IMR-90 (cell line): ENCODE results near the gene RASSF5. TPM values are rescaled to one million over a fixed set of nuclear protein-coding genes. Genes with fewer than 3 reads are reported as not detected.

Experiments
- ATAC-seq: fragments of 200-7000 bp; cut with Tn5 transposase; 2 replicates; pipeline ENCODE4 v1.9.1; 2020; ENCODE audit warnings: low read depth, mild to moderate bottlenecking, moderate library complexity
- BruUV-seq: library from RNA; stranded (reverse); fragments of 400-500 nt; replicated peaks from 2 replicates; lab custom pipeline; 2021; lab: Mats Ljungman, UMichigan
- CTCF ChIA-PET: fragments of 300-600 bp; formaldehyde crosslinking; extraction: SDS; loops from one replicate; lab custom pipeline; 2021; ENCODE audit warnings: antibody characterized with exemption; lab: Yijun Ruan, JAX
- POLR2A ChIA-PET: fragments of 300-600 bp; sonication (Branson Sonifier 250); formaldehyde crosslinking; loops from one replicate; lab custom pipeline; 2022; ENCODE audit warnings: antibody characterized with exemption; ENCODE audit not compliant: unreplicated experiment; lab: Charles Lee
- DNase-seq: peaks from one replicate; pipeline ENCODE4 v3.0.0; 2013
- H2AFZ ChIP-seq: replicated peaks from 2 replicates; pipeline ENCODE3; 2013; ENCODE audit warnings: low read length, mild to moderate bottlenecking; ENCODE audit not compliant: poor library complexity
- H2AK5ac ChIP-seq: 2 replicates; pipeline ENCODE4 v1.6.1; 2013; ENCODE audit warnings: low read depth, low read length, inconsistent platforms
- H2AK9ac ChIP-seq: replicated peaks from 2 replicates; pipeline ENCODE3; 2013; ENCODE audit warnings: mild to moderate bottlenecking, low read depth, low read length, moderate library complexity; ENCODE audit not compliant: poor library complexity
- H2BK120ac ChIP-seq: 2 replicates; pipeline ENCODE4 v1.6.1; 2013; ENCODE audit warnings: low read depth, low read length, inconsistent platforms
- H2BK15ac ChIP-seq: 3 replicates; pipeline ENCODE4 v1.6.1; 2013; ENCODE audit warnings: low read depth, low read length, inconsistent platforms
- H2BK20ac ChIP-seq: 2 replicates; pipeline ENCODE4 v1.6.1; 2013; ENCODE audit warnings: low read depth, mild to moderate bottlenecking, inconsistent platforms, low read length, moderate library complexity
- H2BK5ac ChIP-seq: 2 replicates; pipeline ENCODE4 v1.6.1; 2013; ENCODE audit warnings: mild to moderate bottlenecking, low read depth, low read length, inconsistent platforms; ENCODE audit not compliant: poor library complexity, severe bottlenecking
- H3K14ac ChIP-seq: replicated peaks from 2 replicates; pipeline ENCODE4 v1.6.1; 2013; ENCODE audit warnings: low read depth, low read length, inconsistent platforms
- H3K18ac ChIP-seq: 2 replicates; pipeline ENCODE4 v1.6.1; 2013; ENCODE audit warnings: low read depth, low read length, control low read depth
- H3K23ac ChIP-seq: 2 replicates; pipeline ENCODE4 v1.6.1; 2013; ENCODE audit warnings: low read depth, low read length, inconsistent platforms
- H3K27ac ChIP-seq: 2 replicates; pipeline ENCODE4 v1.5.1; 2013; ENCODE audit warnings: mild to moderate bottlenecking, control low read depth, low read length; ENCODE audit not compliant: insufficient read depth
- H3K27me3 ChIP-seq: 2 replicates; pipeline ENCODE4 v1.6.1; 2013; ENCODE audit warnings: low read length; ENCODE audit not compliant: control insufficient read depth, insufficient read depth
- H3K36me3 ChIP-seq: 2 replicates; pipeline ENCODE4 v1.6.1; 2013; ENCODE audit warnings: low read length, mixed read lengths; ENCODE audit not compliant: control insufficient read depth, insufficient read depth
- H3K4ac ChIP-seq: 2 replicates; pipeline ENCODE4 v1.6.1; 2013; ENCODE audit warnings: low read depth, low read length, inconsistent platforms
- H3K4me1 ChIP-seq: 2 replicates; pipeline ENCODE4 v1.6.1; 2013; ENCODE audit warnings: low read length, mixed read lengths; ENCODE audit not compliant: control insufficient read depth, insufficient read depth
- H3K4me2 ChIP-seq: 2 replicates; pipeline ENCODE4 v1.6.1; 2013; ENCODE audit warnings: low read depth, mild to moderate bottlenecking, control low read depth, low read length, moderate library complexity
- H3K4me3 ChIP-seq: 2 replicates; pipeline ENCODE4 v1.5.1; 2013; ENCODE audit warnings: low read depth, mild to moderate bottlenecking, control low read depth, low read length, moderate library complexity; ENCODE audit not compliant: insufficient read depth
- H3K56ac ChIP-seq: 2 replicates; pipeline ENCODE4 v1.6.1; 2013; ENCODE audit warnings: low read length, inconsistent platforms; ENCODE audit not compliant: insufficient read depth; ENCODE audit errors: extremely low read depth
- H3K79me1 ChIP-seq, 2 experiments: 2 replicates each; pipeline ENCODE4 v1.6.1; 2013; ENCODE audit warnings: low read length in 2 of 2, inconsistent platforms in 1 of 2, low read depth in 1 of 2
- H3K9ac ChIP-seq: 2 replicates; pipeline ENCODE4 v1.6.1; 2013; ENCODE audit warnings: low read depth, low read length, control low read depth
- H3K9me1 ChIP-seq: 2 replicates; pipeline ENCODE4 v1.6.1; 2013; ENCODE audit warnings: low read length, inconsistent platforms; ENCODE audit not compliant: insufficient read depth
- H3K9me3 ChIP-seq: 2 replicates; pipeline ENCODE4 v1.6.1; 2013; ENCODE audit warnings: low read length; ENCODE audit not compliant: control insufficient read depth, insufficient read depth
- H4K20me1 ChIP-seq: 2 replicates; pipeline ENCODE4 v1.6.1; 2013; ENCODE audit warnings: low read length, inconsistent platforms; ENCODE audit not compliant: insufficient read depth
- H4K5ac ChIP-seq: 2 replicates; pipeline ENCODE4 v1.6.1; 2013; ENCODE audit warnings: mild to moderate bottlenecking, low read depth, low read length, control low read depth
- H4K8ac ChIP-seq, 2 experiments: 2 replicates each; pipeline ENCODE4 v1.6.1; 2013; ENCODE audit warnings: low read depth in 2 of 2, low read length in 2 of 2, control low read depth in 1 of 2, inconsistent platforms in 1 of 2
- H4K91ac ChIP-seq: 2 replicates; pipeline ENCODE4 v1.6.1; 2013; ENCODE audit warnings: low read depth, low read length, inconsistent platforms; ENCODE audit not compliant: insufficient read depth
- BHLHE40 ChIP-seq: fragments of 150-350 bp; IDR thresholded peaks from 2 replicates; pipeline ENCODE4 v1.6.1; 2016; ENCODE audit warnings: mild to moderate bottlenecking, low read depth, low read length
- CEBPB ChIP-seq: IDR thresholded peaks from 2 replicates; pipeline ENCODE4 v1.6.1; 2012; ENCODE audit warnings: low read depth, low read length, improper control_type of control experiment
- CHD1 ChIP-seq: IDR thresholded peaks from 2 replicates; pipeline ENCODE4 v1.6.1; 2012; ENCODE audit warnings: low read depth, low read length, improper control_type of control experiment
- MXI1 ChIP-seq: IDR thresholded peaks from 2 replicates; pipeline ENCODE4 v1.6.1; 2012; ENCODE audit warnings: low read depth, mild to moderate bottlenecking, low read length, moderate library complexity, borderline replicate concordance
- NFE2L2 ChIP-seq: fragments of 150-350 bp; IDR thresholded peaks from 2 replicates; pipeline ENCODE4 v1.6.1; 2016; ENCODE audit warnings: low read depth, mild to moderate bottlenecking, low read length
- POLR2A ChIP-seq: IDR thresholded peaks from 2 replicates; pipeline ENCODE4 v1.6.1; 2012; ENCODE audit warnings: mild to moderate bottlenecking, low read depth, low read length
- RAD21 ChIP-seq: IDR thresholded peaks from 2 replicates; pipeline ENCODE4 v1.6.1; 2012; ENCODE audit warnings: low read length, improper control_type of control experiment
- SMC3 ChIP-seq: fragments of 150-350 bp; IDR thresholded peaks from 2 replicates; pipeline ENCODE4 v1.6.1; 2016; ENCODE audit warnings: low read depth, mild to moderate bottlenecking, antibody characterized with exemption, low read length, moderate library complexity
- WGBS, 2 experiments: methylation state at CpG; one replicate each; pipeline versions ENCODE4 v1.1.5 to v1.1.7; 2013; ENCODE audit warnings: missing lambda C conversion rate in 2 of 2; ENCODE audit not compliant: insufficient read length in 1 of 2; ENCODE audit errors: extremely low coverage in 2 of 2; 5-methylcytosine and 5-hydroxymethylcytosine counted together
- dilution Hi-C: fragments of 300-500 bp; cut with HindIII; formaldehyde crosslinking; loops from one replicate; pipeline ENCODE4 v1.14.3; 2018; ENCODE audit warnings: low sequenced_read_pairs; ENCODE audit not compliant: unreplicated experiment
- in situ Hi-C: fragments of 300-500 bp; cut with MboI; formaldehyde crosslinking; loops from 3 replicates; pipeline ENCODE4 v1.14.3; 2019; ENCODE audit warnings: low sequenced_read_pairs, inconsistent platforms, mixed read lengths
- intact Hi-C: fragments of 100-400 bp; cut with micrococcal nuclease; formaldehyde crosslinking; loops from 2 replicates; pipeline ENCODE4 v1.10.0; 2022
- polyA plus RNA-seq, 3 experiments: library from polyadenylated mRNA; depleted of rRNA; stranded (reverse); fragments of >200 nt; gene quantifications; 2 replicates each; pipeline ENCODE4 v1.2.3, GENCODE V29; 2012; ENCODE audit warnings: low replicate concordance in 1 of 3
- total RNA-seq: library from RNA; depleted of rRNA; stranded (reverse); fragments of >200 nt; gene quantifications from 2 replicates; pipeline ENCODE4 v1.2.3, GENCODE V29; 2012
- TF ChIP-seq, protein P1 (sequence below): fragments of 150-350 bp; IDR thresholded peaks from 2 replicates; pipeline ENCODE4 v1.6.1; 2016; ENCODE audit warnings: low read depth, mild to moderate bottlenecking, low read length, moderate library complexity, borderline replicate concordance

RASSF5 gene
- total and polyA plus RNA-seq, 2 of the 4 experiments (the other 2 are of a cell fraction), result 0.18 to 1.1 TPM

DNA sequence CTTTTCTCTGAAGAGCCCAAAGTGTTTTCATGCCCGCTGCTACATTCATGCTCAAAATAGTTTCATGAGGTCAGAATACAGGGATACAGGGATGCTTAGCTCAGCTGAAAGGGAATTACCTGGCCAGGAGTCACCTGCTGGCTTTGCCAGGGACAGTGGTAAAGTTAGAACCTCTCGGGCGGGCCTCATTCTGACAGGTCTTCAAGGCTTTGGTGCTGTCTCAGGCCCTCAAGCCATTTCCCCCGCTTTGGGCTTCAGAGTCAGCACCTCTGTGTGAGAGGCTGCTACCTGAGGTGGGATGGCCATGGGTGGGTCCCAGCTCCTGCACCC, 5.5 kb downstream of the RASSF5 start:
- Histone ChIP-seq H3K9ac (no peak overlapping the region), H3K4me1 (peaks cover 25% of the 10 kb centered on the region), H3K4me3 (no peak overlapping the region), H2BK15ac (no peak overlapping the region), H3K9me1 (peaks cover 10% of the 10 kb centered on the region; the same call in 1 of the 2 replicates), H3K27ac (no peak overlapping the region), H3K4me2 (no peak overlapping the region), H3K14ac (no peak overlapping the region), H3K36me3 (no peaks in the 10 kb centered on the region), H2AK5ac (peak overlapping the region; percentile 21; the same call in 1 of the 2 replicates), H2BK5ac (no peak overlapping the region), H4K20me1 (no peaks in the 10 kb centered on the region), H3K79me1 (peaks cover 0 to 7% of the 10 kb centered on the region in 2 experiments; a peak in 1 of 4 replicates), H3K4ac (peak overlapping the region; percentile 70), H4K91ac (no peak overlapping the region), H3K18ac (no peak overlapping the region), H2BK120ac (peak overlapping the region; percentile 79), H3K23ac (no peak overlapping the region), H3K27me3 (no peaks in the 10 kb centered on the region), H2AK9ac (peak overlapping the region; percentile 79), H2AFZ (peak overlapping the region; percentile 18), H4K5ac (no peak overlapping the region), H3K9me3 (no peaks in the 10 kb centered on the region), H2BK20ac (peak overlapping the region; percentile 61; the same call in 1 of the 2 replicates), H4K8ac (peak overlapping the region in 1 of 2 experiments; percentile 66; a peak in 2 of 4 replicates), H3K56ac (no peak overlapping the region)
- DNase-seq (no peak), ATAC-seq (no peak)
- dilution Hi-C loops, result no loop called here
- in situ Hi-C loops, result no loop called here
- ChIA-PET CTCF (no interaction called here), POLR2A (no interaction called here)
- BruUV-seq, result no TSS peak
- TF ChIP-seq POLR2A (no peak), MXI1 (no peak), CHD1 (no peak), BHLHE40 (no peak), CEBPB (no peak), SMC3 (no peak), RAD21 (no peak), NFE2L2 (no peak)
- TF ChIP-seq, protein P1, sequence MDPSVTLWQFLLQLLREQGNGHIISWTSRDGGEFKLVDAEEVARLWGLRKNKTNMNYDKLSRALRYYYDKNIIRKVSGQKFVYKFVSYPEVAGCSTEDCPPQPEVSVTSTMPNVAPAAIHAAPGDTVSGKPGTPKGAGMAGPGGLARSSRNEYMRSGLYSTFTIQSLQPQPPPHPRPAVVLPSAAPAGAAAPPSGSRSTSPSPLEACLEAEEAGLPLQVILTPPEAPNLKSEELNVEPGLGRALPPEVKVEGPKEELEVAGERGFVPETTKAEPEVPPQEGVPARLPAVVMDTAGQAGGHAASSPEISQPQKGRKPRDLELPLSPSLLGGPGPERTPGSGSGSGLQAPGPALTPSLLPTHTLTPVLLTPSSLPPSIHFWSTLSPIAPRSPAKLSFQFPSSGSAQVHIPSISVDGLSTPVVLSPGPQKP, result no peak
- intact Hi-C loops, result no loop called here
- 100% methylated on average over 1 of the region's 4 CpGs; no CpG with 5 or more reads in 1 of the 2 experiments for WGBS, 2 experiments
